GM23338 (cell line): ENCODE results near the gene TRIML1. TPM values are rescaled to one million over a fixed set of nuclear protein-coding genes. Genes with fewer than 3 reads are reported as not detected.

Source experiments
- ATAC-seq: fragments of 200-7000 bp; cut with Tn5 transposase; 3 replicates; pipeline ENCODE4 v1.9.1; 2020
- DNase-seq: peaks from one replicate; pipeline ENCODE4 v3.0.0-alpha.2; 2015; ENCODE audit warnings: low spot score
- H2AFZ ChIP-seq: fragments of 200-600 bp; sonication (generic); 2 replicates; pipeline ENCODE4 v1.8.0; 2016; ENCODE audit warnings: antibody characterized with exemption, mild to moderate bottlenecking, moderate library complexity
- H3F3A ChIP-seq: fragments of 200-600 bp; sonication (generic); replicated peaks from 2 replicates; pipeline ENCODE4 v1.8.0; 2017; ENCODE audit warnings: antibody characterized with exemption, mixed run types, low read depth
- H3K27ac ChIP-seq: fragments of 200-600 bp; sonication (generic); 2 replicates; pipeline ENCODE4 v1.6.1; 2016; ENCODE audit warnings: low read depth
- H3K27me3 ChIP-seq: fragments of 200-600 bp; sonication (generic); 2 replicates; pipeline ENCODE4 v1.8.0; 2016; ENCODE audit warnings: mild to moderate bottlenecking, mixed run types, moderate library complexity; ENCODE audit not compliant: insufficient read depth
- H3K36me3 ChIP-seq: fragments of 200-600 bp; sonication (generic); 2 replicates; pipeline ENCODE4 v1.8.0; 2016; ENCODE audit warnings: mild to moderate bottlenecking; ENCODE audit not compliant: insufficient read depth
- H3K4me1 ChIP-seq: fragments of 200-600 bp; sonication (generic); 2 replicates; pipeline ENCODE4 v1.8.0; 2016; ENCODE audit warnings: mild to moderate bottlenecking, moderate library complexity; ENCODE audit not compliant: insufficient read depth
- H3K4me2 ChIP-seq: fragments of 200-600 bp; sonication (generic); 2 replicates; pipeline ENCODE4 v1.7.1; 2017; ENCODE audit warnings: mixed run types
- H3K4me3 ChIP-seq: fragments of 200-600 bp; sonication (generic); 2 replicates; pipeline ENCODE4 v1.6.1; 2016; ENCODE audit warnings: mixed run types
- H3K79me2 ChIP-seq: fragments of 200-600 bp; sonication (generic); replicated peaks from 2 replicates; pipeline ENCODE4 v1.8.0; 2017; ENCODE audit warnings: mild to moderate bottlenecking; ENCODE audit not compliant: insufficient read depth
- H3K9me2 ChIP-seq: fragments of 200-600 bp; sonication (generic); 2 replicates; pipeline ENCODE4 v1.8.0; 2017; ENCODE audit not compliant: insufficient read depth
- H4K20me1 ChIP-seq: fragments of 200-600 bp; sonication (generic); replicated peaks from 2 replicates; pipeline ENCODE4 v1.8.0; 2017; ENCODE audit warnings: mild to moderate bottlenecking; ENCODE audit not compliant: insufficient read depth
- H3K27ac Mint-ChIP-seq: 2 replicates; pipeline ENCODE4 v1.8.0; 2020; ENCODE audit warnings: inconsistent platforms, mild to moderate bottlenecking, moderate library complexity, mixed read lengths
- H3K27me3 Mint-ChIP-seq: 3 replicates; pipeline ENCODE4 v1.8.0; 2022; ENCODE audit warnings: low read depth, mild to moderate bottlenecking, moderate library complexity, mixed read lengths, inconsistent platforms; ENCODE audit not compliant: insufficient read depth, poor library complexity
- H3K36me3 Mint-ChIP-seq: 3 replicates; pipeline ENCODE4 v1.8.0; 2021; ENCODE audit warnings: low read depth, mild to moderate bottlenecking, inconsistent platforms, moderate library complexity, mixed read lengths
- H3K4me1 Mint-ChIP-seq: 3 replicates; pipeline ENCODE4 v1.8.0; 2020; ENCODE audit warnings: mild to moderate bottlenecking, inconsistent platforms, mixed read lengths
- H3K4me3 Mint-ChIP-seq: 3 replicates; pipeline ENCODE4 v1.8.0; 2021; ENCODE audit warnings: moderate library complexity, mild to moderate bottlenecking, inconsistent platforms, mixed read lengths
- H3K9me3 Mint-ChIP-seq: 3 replicates; pipeline ENCODE4 v1.8.0; 2020; ENCODE audit warnings: moderate library complexity, mild to moderate bottlenecking, inconsistent platforms, mixed read lengths
- EZH2 ChIP-seq: fragments of 200-600 bp; sonication (generic); IDR thresholded peaks from one replicate; pipeline ENCODE4 v1.8.0; 2017; ENCODE audit warnings: antibody characterized with exemption, mild to moderate bottlenecking, low read depth; ENCODE audit not compliant: unreplicated experiment
- POLR2AphosphoS5 ChIP-seq: IDR thresholded peaks from 2 replicates; pipeline ENCODE4 v1.6.1; 2016; ENCODE audit warnings: antibody characterized with exemption, low read depth
- STAT1 ChIP-seq: IDR thresholded peaks from one replicate; pipeline ENCODE4 v1.6.1; 2016; ENCODE audit warnings: antibody characterized with exemption; ENCODE audit not compliant: unreplicated experiment
- ZNF114 ChIP-seq: fragments of 250-450 bp; sonication (Bioruptor Pico); IDR thresholded peaks from 2 replicates; pipeline ENCODE4 v1.5.0; 2020; ENCODE audit warnings: mild to moderate bottlenecking, moderate library complexity
- polyA plus RNA-seq: library from polyadenylated mRNA; unstranded; fragments of >200 nt; fragmentation: Nextera tagmentation; extraction: Ambion mirVana; gene quantifications from 2 replicates; pipeline ENCODE4 v1.2.1, GENCODE V29; 2016
- total RNA-seq: library from RNA; depleted of rRNA; stranded (reverse); fragments of >200 nt; shearing (Covaris generic); gene quantifications from 2 replicates; pipeline ENCODE4 v1.2.3, GENCODE V29; 2014
- TF ChIP-seq, protein P1 (sequence below): IDR thresholded peaks from one replicate; pipeline ENCODE4 v1.6.1; 2018; ENCODE audit warnings: antibody characterized with exemption; ENCODE audit not compliant: unreplicated experiment
- TF ChIP-seq, protein P2 (sequence below): IDR thresholded peaks from 2 replicates; pipeline ENCODE4 v1.6.1; 2016; ENCODE audit warnings: antibody characterized with exemption
- TF ChIP-seq, protein P3 (sequence below), 2 experiments: fragments of 200-600 bp in 1 of 2; sonication (generic) in 1 of 2; conservative IDR thresholded peaks; 2 replicates each; pipeline versions ENCODE4 v1.5.1 to v1.6.1; 2016 to 2017; ENCODE audit warnings: antibody characterized with exemption in 2 of 2, low read depth in 2 of 2, mild to moderate bottlenecking in 2 of 2, moderate library complexity in 1 of 2

The TRIML1 gene
- total and polyA plus RNA-seq, 2 experiments from 2014 or later = not detected

DNA sequence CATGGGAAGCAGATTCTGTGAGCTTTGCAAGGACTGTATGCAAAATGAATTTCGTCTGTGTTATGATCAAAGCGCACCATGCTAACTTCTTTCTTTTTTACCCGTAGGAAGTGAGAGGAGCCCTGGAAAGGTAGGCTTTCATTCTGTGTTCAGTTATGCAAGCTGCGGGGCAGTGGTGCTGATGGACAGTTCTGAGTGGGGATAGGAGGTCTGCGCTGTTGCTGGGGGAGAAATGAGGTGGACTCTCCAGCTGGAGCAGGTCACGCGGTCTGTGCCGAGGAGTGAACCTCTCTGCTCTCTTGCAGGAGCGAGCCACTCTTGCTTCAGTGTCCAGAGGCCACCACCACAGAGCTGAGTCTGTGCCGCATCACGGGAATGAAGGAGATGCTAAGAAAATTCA lies 4.5 kb downstream of the TRIML1 start:
- no peak overlapping the region for H3K4me3 ChIP-seq
- no peaks in the 10 kb centered on the region for H3K36me3 ChIP-seq
- no peak overlapping the region for H3K4me3 Mint-ChIP-seq
- no peak overlapping the region for H3K27ac Mint-ChIP-seq
- H4K20me1 ChIP-seq = no peaks in the 10 kb centered on the region
- no peak for ATAC-seq
- H2AFZ ChIP-seq = peak overlapping the region; percentile 80; the same call in 1 of the 2 replicates
- H3K36me3 Mint-ChIP-seq = peaks cover 2% of the 10 kb centered on the region; the same call in 1 of the 3 replicates
- TF ChIP-seq, protein P1, sequence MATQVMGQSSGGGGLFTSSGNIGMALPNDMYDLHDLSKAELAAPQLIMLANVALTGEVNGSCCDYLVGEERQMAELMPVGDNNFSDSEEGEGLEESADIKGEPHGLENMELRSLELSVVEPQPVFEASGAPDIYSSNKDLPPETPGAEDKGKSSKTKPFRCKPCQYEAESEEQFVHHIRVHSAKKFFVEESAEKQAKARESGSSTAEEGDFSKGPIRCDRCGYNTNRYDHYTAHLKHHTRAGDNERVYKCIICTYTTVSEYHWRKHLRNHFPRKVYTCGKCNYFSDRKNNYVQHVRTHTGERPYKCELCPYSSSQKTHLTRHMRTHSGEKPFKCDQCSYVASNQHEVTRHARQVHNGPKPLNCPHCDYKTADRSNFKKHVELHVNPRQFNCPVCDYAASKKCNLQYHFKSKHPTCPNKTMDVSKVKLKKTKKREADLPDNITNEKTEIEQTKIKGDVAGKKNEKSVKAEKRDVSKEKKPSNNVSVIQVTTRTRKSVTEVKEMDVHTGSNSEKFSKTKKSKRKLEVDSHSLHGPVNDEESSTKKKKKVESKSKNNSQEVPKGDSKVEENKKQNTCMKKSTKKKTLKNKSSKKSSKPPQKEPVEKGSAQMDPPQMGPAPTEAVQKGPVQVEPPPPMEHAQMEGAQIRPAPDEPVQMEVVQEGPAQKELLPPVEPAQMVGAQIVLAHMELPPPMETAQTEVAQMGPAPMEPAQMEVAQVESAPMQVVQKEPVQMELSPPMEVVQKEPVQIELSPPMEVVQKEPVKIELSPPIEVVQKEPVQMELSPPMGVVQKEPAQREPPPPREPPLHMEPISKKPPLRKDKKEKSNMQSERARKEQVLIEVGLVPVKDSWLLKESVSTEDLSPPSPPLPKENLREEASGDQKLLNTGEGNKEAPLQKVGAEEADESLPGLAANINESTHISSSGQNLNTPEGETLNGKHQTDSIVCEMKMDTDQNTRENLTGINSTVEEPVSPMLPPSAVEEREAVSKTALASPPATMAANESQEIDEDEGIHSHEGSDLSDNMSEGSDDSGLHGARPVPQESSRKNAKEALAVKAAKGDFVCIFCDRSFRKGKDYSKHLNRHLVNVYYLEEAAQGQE = peak; percentile 50
- TF ChIP-seq, protein P2, sequence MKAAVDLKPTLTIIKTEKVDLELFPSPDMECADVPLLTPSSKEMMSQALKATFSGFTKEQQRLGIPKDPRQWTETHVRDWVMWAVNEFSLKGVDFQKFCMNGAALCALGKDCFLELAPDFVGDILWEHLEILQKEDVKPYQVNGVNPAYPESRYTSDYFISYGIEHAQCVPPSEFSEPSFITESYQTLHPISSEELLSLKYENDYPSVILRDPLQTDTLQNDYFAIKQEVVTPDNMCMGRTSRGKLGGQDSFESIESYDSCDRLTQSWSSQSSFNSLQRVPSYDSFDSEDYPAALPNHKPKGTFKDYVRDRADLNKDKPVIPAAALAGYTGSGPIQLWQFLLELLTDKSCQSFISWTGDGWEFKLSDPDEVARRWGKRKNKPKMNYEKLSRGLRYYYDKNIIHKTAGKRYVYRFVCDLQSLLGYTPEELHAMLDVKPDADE = no peak
- no peak overlapping the region for H3K4me2 ChIP-seq
- H3K27me3 Mint-ChIP-seq = peaks cover 7% of the 10 kb centered on the region
- no peaks in the 10 kb centered on the region for H3F3A ChIP-seq
- no peak overlapping the region for H3K27ac ChIP-seq
- H3K4me1 Mint-ChIP-seq = peaks cover 9% of the 10 kb centered on the region; the same call in 2 of the 3 replicates
- DNase-seq = no peak
- no peaks in the 10 kb centered on the region for H3K79me2 ChIP-seq
- H3K9me2 ChIP-seq = no peaks in the 10 kb centered on the region
- no peaks in the 10 kb centered on the region for H3K9me3 Mint-ChIP-seq
- no peaks in the 10 kb centered on the region for H3K4me1 ChIP-seq
- H3K27me3 ChIP-seq = no peaks in the 10 kb centered on the region

DNA sequence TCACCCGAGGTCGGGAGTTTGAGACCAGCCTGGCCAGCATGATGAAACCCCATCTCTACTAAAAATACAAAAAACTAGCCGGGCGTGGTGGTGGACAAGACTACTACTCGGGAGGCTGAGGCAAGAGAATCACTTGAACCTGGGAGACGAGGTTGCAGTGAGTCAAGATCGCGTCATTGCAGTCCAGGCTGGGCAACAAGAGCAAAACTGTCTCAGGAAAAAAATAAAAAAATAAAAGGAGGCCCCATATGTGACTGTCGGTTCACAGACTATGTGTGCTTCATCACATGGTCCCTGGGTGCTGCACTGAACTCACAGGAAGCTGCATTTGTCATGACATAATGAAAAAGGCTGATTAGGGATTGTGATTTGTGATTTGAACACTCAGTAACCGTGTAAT lies 6.4 kb downstream of the TRIML1 start:
- Histone ChIP-seq H3K27ac (no peak overlapping the region), H3K9me2 (no peaks in the 10 kb centered on the region), H3K4me1 (no peaks in the 10 kb centered on the region), H3K79me2 (no peaks in the 10 kb centered on the region), H2AFZ (no peak overlapping the region), H3K4me2 (no peak overlapping the region), H3K36me3 (no peaks in the 10 kb centered on the region), H4K20me1 (no peaks in the 10 kb centered on the region), H3K4me3 (no peak overlapping the region), H3K27me3 (no peaks in the 10 kb centered on the region), H3F3A (no peaks in the 10 kb centered on the region)
- peaks cover 4% of the 10 kb centered on the region for H3K27me3 Mint-ChIP-seq
- DNase-seq = no peak
- peaks cover 6% of the 10 kb centered on the region; the same call in 2 of the 3 replicates for H3K4me1 Mint-ChIP-seq
- peaks cover 5% of the 10 kb centered on the region for H3K9me3 Mint-ChIP-seq
- no peak overlapping the region for H3K27ac Mint-ChIP-seq
- H3K36me3 Mint-ChIP-seq = peaks cover 7% of the 10 kb centered on the region
- ATAC-seq = no peak
- H3K4me3 Mint-ChIP-seq = no peak overlapping the region
- TF ChIP-seq POLR2AphosphoS5 (no peak), EZH2 (no peak), ZNF114 (CRISPR knock-in tag) (no peak), STAT1 (no peak)
- TF ChIP-seq, protein P3, sequence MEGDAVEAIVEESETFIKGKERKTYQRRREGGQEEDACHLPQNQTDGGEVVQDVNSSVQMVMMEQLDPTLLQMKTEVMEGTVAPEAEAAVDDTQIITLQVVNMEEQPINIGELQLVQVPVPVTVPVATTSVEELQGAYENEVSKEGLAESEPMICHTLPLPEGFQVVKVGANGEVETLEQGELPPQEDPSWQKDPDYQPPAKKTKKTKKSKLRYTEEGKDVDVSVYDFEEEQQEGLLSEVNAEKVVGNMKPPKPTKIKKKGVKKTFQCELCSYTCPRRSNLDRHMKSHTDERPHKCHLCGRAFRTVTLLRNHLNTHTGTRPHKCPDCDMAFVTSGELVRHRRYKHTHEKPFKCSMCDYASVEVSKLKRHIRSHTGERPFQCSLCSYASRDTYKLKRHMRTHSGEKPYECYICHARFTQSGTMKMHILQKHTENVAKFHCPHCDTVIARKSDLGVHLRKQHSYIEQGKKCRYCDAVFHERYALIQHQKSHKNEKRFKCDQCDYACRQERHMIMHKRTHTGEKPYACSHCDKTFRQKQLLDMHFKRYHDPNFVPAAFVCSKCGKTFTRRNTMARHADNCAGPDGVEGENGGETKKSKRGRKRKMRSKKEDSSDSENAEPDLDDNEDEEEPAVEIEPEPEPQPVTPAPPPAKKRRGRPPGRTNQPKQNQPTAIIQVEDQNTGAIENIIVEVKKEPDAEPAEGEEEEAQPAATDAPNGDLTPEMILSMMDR (conservative IDR thresholded peaks at IDR 0.05; ENCODE audit: low read depth in 2 of 2) = no peak
- TF ChIP-seq, protein P1 = no peak
- TF ChIP-seq, protein P2 = no peak
